Trophoblast cell (in vitro differentiated cells and primary cell): ENCODE data around the gene RAB17.

Experiments used
- DNase-seq, 2 donors: peaks; one replicate each; pipeline ENCODE4 v3.0.0-alpha.2; 2016
- H2AFZ ChIP-seq: 2 replicates; pipeline ENCODE4 v1.6.1; 2013; ENCODE audit warnings: low read length, moderate library complexity, mild to moderate bottlenecking; ENCODE audit not compliant: insufficient read depth, poor library complexity
- H2AK5ac ChIP-seq: 2 replicates; pipeline ENCODE4 v1.6.1; 2013; ENCODE audit warnings: mild to moderate bottlenecking, low read length
- H2BK120ac ChIP-seq: 2 replicates; pipeline ENCODE4 v1.6.1; 2013; ENCODE audit warnings: low read length, mild to moderate bottlenecking, moderate library complexity; ENCODE audit not compliant: insufficient read depth, poor library complexity
- H2BK12ac ChIP-seq: 2 replicates; pipeline ENCODE4 v1.6.1; 2013; ENCODE audit warnings: mild to moderate bottlenecking, low read length, moderate library complexity
- H2BK5ac ChIP-seq: 2 replicates; pipeline ENCODE4 v1.6.1; 2013; ENCODE audit warnings: low read length, low read depth, moderate library complexity, mild to moderate bottlenecking; ENCODE audit not compliant: poor library complexity
- H3K14ac ChIP-seq: 2 replicates; pipeline ENCODE4 v1.6.1; 2013; ENCODE audit warnings: mild to moderate bottlenecking, low read length
- H3K18ac ChIP-seq: 2 replicates; pipeline ENCODE4 v1.6.1; 2013; ENCODE audit warnings: mild to moderate bottlenecking, low read length
- H3K23ac ChIP-seq: 2 replicates; pipeline ENCODE4 v1.6.1; 2013; ENCODE audit warnings: low read length
- H3K27ac ChIP-seq: 2 replicates; pipeline ENCODE4 v1.5.1; 2013; ENCODE audit warnings: low read depth, mild to moderate bottlenecking, inconsistent platforms, low read length, moderate library complexity
- H3K27me3 ChIP-seq: 2 replicates; pipeline ENCODE4 v1.6.1; 2013; ENCODE audit warnings: inconsistent platforms, mild to moderate bottlenecking, low read length, moderate library complexity; ENCODE audit not compliant: insufficient read depth
- H3K36me3 ChIP-seq, 2 experiments: 1 replicate in 1 of 2; 2 replicates in 1 of 2; pipeline ENCODE4 v1.6.1; 2013; ENCODE audit warnings: low read length in 2 of 2, mild to moderate bottlenecking in 2 of 2, moderate library complexity in 1 of 2; ENCODE audit not compliant: insufficient read depth in 2 of 2, control insufficient read depth in 1 of 2
- H3K4ac ChIP-seq: 2 replicates; pipeline ENCODE4 v1.6.1; 2013; ENCODE audit warnings: low read depth, mild to moderate bottlenecking, low read length, moderate library complexity
- H3K4me1 ChIP-seq, 2 experiments: 1 replicate in 1 of 2; 2 replicates in 1 of 2; pipeline ENCODE4 v1.6.1; 2013; ENCODE audit warnings: low read length in 2 of 2, mild to moderate bottlenecking in 2 of 2, moderate library complexity in 1 of 2; ENCODE audit not compliant: insufficient read depth in 2 of 2, control insufficient read depth in 1 of 2
- H3K4me2 ChIP-seq: 2 replicates; pipeline ENCODE4 v1.6.1; 2013; ENCODE audit warnings: inconsistent platforms, mild to moderate bottlenecking, low read length, moderate library complexity
- H3K4me3 ChIP-seq: 2 replicates; pipeline ENCODE4 v1.5.1; 2013; ENCODE audit warnings: mild to moderate bottlenecking, low read depth, low read length, inconsistent platforms
- H3K79me1 ChIP-seq: one replicate; pipeline ENCODE4 v1.6.1; 2013; ENCODE audit warnings: low read length
- H3K79me2 ChIP-seq: 2 replicates; pipeline ENCODE4 v1.6.1; 2013; ENCODE audit warnings: low read length, mild to moderate bottlenecking; ENCODE audit not compliant: control insufficient read depth, insufficient read depth, poor library complexity
- H3K9ac ChIP-seq: 2 replicates; pipeline ENCODE4 v1.6.1; 2013; ENCODE audit warnings: mild to moderate bottlenecking, low read length
- H3K9me3 ChIP-seq: 2 replicates; pipeline ENCODE4 v1.6.1; 2013; ENCODE audit warnings: low read depth, mild to moderate bottlenecking, control low read depth, inconsistent platforms, low read length; ENCODE audit not compliant: insufficient read depth
- H4K12ac ChIP-seq: 2 replicates; pipeline ENCODE4 v1.6.1; 2013; ENCODE audit warnings: low read depth, mild to moderate bottlenecking, low read length, moderate library complexity
- H4K8ac ChIP-seq: 2 replicates; pipeline ENCODE4 v1.6.1; 2013; ENCODE audit warnings: low read depth, mild to moderate bottlenecking, low read length, moderate library complexity
- H4K91ac ChIP-seq: one replicate; pipeline ENCODE4 v1.6.1; 2013; ENCODE audit warnings: low read depth, mild to moderate bottlenecking, low read length, moderate library complexity
- WGBS: extraction: QIAGEN DNeasy Blood & Tissue Kit; methylation state at CpG from one replicate; pipeline ENCODE4 v1.1.7; 2013; ENCODE audit warnings: missing lambda C conversion rate; ENCODE audit not compliant: insufficient read length, insufficient coverage; ENCODE audit errors: extremely low coverage; 5-methylcytosine and 5-hydroxymethylcytosine counted together

Gene RAB17

GRCh38 chr2:237637429-237638135 lies 47.0 kb upstream of the RAB17 start:
- no peak overlapping the region for H3K4ac ChIP-seq
- no CpG with 5 or more reads among the region's 3 CpGs for WGBS
- H3K4me3 ChIP-seq: no peak overlapping the region
- H4K12ac ChIP-seq: no peak overlapping the region
- H3K4me1 ChIP-seq: peaks cover 2 to 6% of the 10 kb centered on the region in 2 experiments
- H2BK120ac ChIP-seq: no peak overlapping the region
- H3K9me3 ChIP-seq: peaks cover 5% of the 10 kb centered on the region
- H3K4me2 ChIP-seq: no peak overlapping the region
- H3K18ac ChIP-seq: no peak overlapping the region
- no peak overlapping the region for H3K23ac ChIP-seq
- peaks cover 2 to 4% of the 10 kb centered on the region in 2 experiments for H3K36me3 ChIP-seq
- H3K79me1 ChIP-seq: no peaks in the 10 kb centered on the region
- no peaks in the 10 kb centered on the region for H3K79me2 ChIP-seq
- no peak overlapping the region for H2BK12ac ChIP-seq
- no peak overlapping the region for H3K27ac ChIP-seq
- no peak overlapping the region for H2AK5ac ChIP-seq
- H3K9ac ChIP-seq: no peak overlapping the region
- no peak for DNase-seq
- H4K91ac ChIP-seq: no peak overlapping the region
- no peak overlapping the region for H4K8ac ChIP-seq
- no peak overlapping the region for H3K14ac ChIP-seq
- no peak overlapping the region for H2AFZ ChIP-seq
- H3K27me3 ChIP-seq: no peaks in the 10 kb centered on the region
- H2BK5ac ChIP-seq: no peak overlapping the region

- H3K14ac ChIP-seq: no peak overlapping the region
- WGBS: no CpG with 5 or more reads among the region's 1 CpG
Observed at GRCh38 chr2:237636578-237636977, 46.0 kb upstream of the RAB17 start.

GRCh38 chr2:237633061-237633561 lies 42.6 kb upstream of the RAB17 start:
- Histone ChIP-seq H2AFZ (no peak overlapping the region), H3K4me3 (no peak overlapping the region), H3K9me3 (peaks cover 3% of the 10 kb centered on the region), H3K4ac (no peak overlapping the region), H3K79me2 (no peaks in the 10 kb centered on the region), H3K79me1 (no peaks in the 10 kb centered on the region), H3K27me3 (no peaks in the 10 kb centered on the region), H3K9ac (no peak overlapping the region), H2BK12ac (no peak overlapping the region), H3K4me1 (peaks cover 2 to 7% of the 10 kb centered on the region in 2 experiments), H4K91ac (no peak overlapping the region), H2BK120ac (no peak overlapping the region), H3K4me2 (no peak overlapping the region), H4K8ac (no peak overlapping the region), H3K18ac (no peak overlapping the region), H4K12ac (no peak overlapping the region), H3K36me3 (no peaks in the 10 kb centered on the region), H3K14ac (no peak overlapping the region), H2AK5ac (no peak overlapping the region), H3K27ac (no peak overlapping the region), H2BK5ac (no peak overlapping the region), H3K23ac (no peak overlapping the region)
- no peak for DNase-seq
- WGBS: no CpG with 5 or more reads among the region's 10 CpGs

More at GRCh38 chr2:237636578-237636977, 46.0 kb upstream of the RAB17 start:
- Histone ChIP-seq H3K9me3 (peaks cover 3% of the 10 kb centered on the region), H4K12ac (no peak overlapping the region), H2AFZ (no peak overlapping the region), H3K27ac (no peak overlapping the region), H3K23ac (no peak overlapping the region), H3K18ac (no peak overlapping the region), H3K4me1 (peaks cover 2 to 6% of the 10 kb centered on the region in 2 experiments), H3K4me3 (no peak overlapping the region), H4K91ac (no peak overlapping the region), H3K36me3 (no peaks in the 10 kb centered on the region), H3K4me2 (no peak overlapping the region), H3K27me3 (no peaks in the 10 kb centered on the region), H3K79me1 (no peaks in the 10 kb centered on the region), H2BK12ac (no peak overlapping the region), H2BK5ac (no peak overlapping the region), H3K4ac (no peak overlapping the region), H2AK5ac (no peak overlapping the region), H2BK120ac (no peak overlapping the region), H3K79me2 (no peaks in the 10 kb centered on the region), H3K9ac (no peak overlapping the region), H4K8ac (no peak overlapping the region)
- no peak for DNase-seq

- H3K4ac ChIP-seq: no peak overlapping the region
- no peak overlapping the region for H4K91ac ChIP-seq
Observed at GRCh38 chr2:237631801-237632585, 41.5 kb upstream of the RAB17 start.

More at GRCh38 chr2:237631801-237632585, 41.5 kb upstream of the RAB17 start:
- H3K4me1 ChIP-seq: peaks cover 2 to 10% of the 10 kb centered on the region in 2 experiments
- no peaks in the 10 kb centered on the region for H3K27me3 ChIP-seq
- H3K79me2 ChIP-seq: peaks cover 2% of the 10 kb centered on the region
- H3K9me3 ChIP-seq: peaks cover 3% of the 10 kb centered on the region
- peaks cover 6% of the 10 kb centered on the region for H3K79me1 ChIP-seq
- whole genome bisulfite sequencing: no CpG with 5 or more reads among the region's 19 CpGs
- H4K8ac ChIP-seq: no peak overlapping the region
- no peak overlapping the region for H2AFZ ChIP-seq
- no peak for DNase-seq
- H3K14ac ChIP-seq: no peak overlapping the region
- no peak overlapping the region for H2BK12ac ChIP-seq
- H4K12ac ChIP-seq: no peak overlapping the region
- no peak overlapping the region for H2BK5ac ChIP-seq
- H3K9ac ChIP-seq: no peak overlapping the region
- no peak overlapping the region for H3K4me2 ChIP-seq
- H3K27ac ChIP-seq: no peak overlapping the region
- no peak overlapping the region for H2BK120ac ChIP-seq
- H3K36me3 ChIP-seq: no peaks in the 10 kb centered on the region
- H2AK5ac ChIP-seq: no peak overlapping the region
- no peak overlapping the region for H3K23ac ChIP-seq
- no peak overlapping the region for H3K18ac ChIP-seq
- H3K4me3 ChIP-seq: no peak overlapping the region
